ENCODE measurements around the gene USH2A.

The USH2A gene

DNA sequence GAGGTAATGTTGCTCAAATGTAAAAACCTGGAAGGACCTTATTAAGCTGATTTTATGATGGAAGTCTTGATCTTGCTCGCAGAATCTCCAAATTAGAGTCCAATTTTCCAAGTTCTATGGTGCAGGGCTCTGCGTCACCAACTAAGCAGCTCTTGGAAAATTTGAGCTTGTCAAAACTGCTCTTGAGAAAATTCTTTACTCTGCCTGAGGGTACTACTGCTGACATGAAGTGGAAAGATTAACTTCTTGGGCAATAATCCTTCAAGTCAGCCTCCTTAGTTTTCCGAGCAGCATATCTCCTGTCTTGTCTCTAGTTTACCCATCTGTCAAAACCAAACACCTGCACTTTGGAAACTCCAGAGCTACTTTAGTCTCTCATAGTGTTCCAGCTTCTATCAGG, 562.4 kb downstream of the USH2A start:
- DNase-seq (ENCODE audit: low read depth): peak; percentile 4
- no peak overlapping the region for H3K4me3 ChIP-seq (ENCODE audit: low read length)
- TF ChIP-seq CTCF (conservative IDR thresholded peaks at IDR 0.05; ENCODE audit: low read depth, low read length): no peak

DNA sequence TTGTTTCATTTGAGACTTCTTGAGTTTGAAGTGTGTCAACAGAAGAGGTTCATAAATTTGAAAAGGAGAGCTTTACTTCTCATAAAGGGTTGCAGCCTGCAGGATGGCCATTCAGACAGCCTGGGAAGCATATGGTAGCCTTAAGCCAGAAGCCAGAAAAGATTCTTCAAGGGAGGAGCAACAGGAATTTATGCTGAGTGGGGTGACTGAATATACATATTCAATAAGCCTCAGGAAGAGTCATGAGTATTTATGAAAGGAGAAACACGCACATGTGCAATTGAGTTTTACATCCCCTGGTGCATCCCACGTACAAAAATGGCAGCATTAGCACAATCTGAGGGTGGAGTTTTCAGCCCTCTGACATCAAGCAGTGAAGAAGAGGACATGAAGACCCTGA, 565.9 kb downstream of the USH2A start:
- TF ChIP-seq CTCF (conservative IDR thresholded peaks at IDR 0.05; ENCODE audit: low read depth, low read length): no peak
- no peak overlapping the region for H3K4me3 ChIP-seq (ENCODE audit: low read length)

GRCh38 chr1:215845234-215845891, 577.9 kb downstream of the USH2A start:
- no peak overlapping the region for H3K4me3 ChIP-seq (ENCODE audit: low read length)
- no peak for TF ChIP-seq CTCF (conservative IDR thresholded peaks at IDR 0.05; ENCODE audit: low read depth, low read length)
- peak; percentile 78 for DNase-seq (ENCODE audit: low read depth)

More for the DNA sequence above, 565.9 kb downstream of the USH2A start:
- no peak for DNase-seq (ENCODE audit: low read depth)

DNA sequence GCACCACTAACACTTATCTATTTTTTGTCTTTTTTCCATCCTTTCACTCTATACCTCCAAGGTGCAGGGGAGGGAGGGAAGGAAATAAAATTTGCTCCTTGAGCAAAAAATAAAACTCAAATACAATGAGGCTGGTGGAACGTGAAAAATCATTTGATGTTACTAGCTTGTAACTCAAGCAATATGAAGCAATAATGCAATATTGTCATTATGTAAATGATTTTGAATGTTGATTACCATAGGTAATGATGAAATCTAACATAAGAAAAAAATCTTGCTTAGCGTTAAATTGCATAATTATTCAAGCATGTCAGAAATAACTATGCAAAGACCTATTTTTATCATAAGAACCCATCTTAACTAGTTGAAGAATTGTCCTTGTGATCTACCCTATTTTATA, 578.5 kb downstream of the USH2A start:
- H3K4me3 ChIP-seq (ENCODE audit: low read length): no peak overlapping the region
- no peak for DNase-seq (ENCODE audit: low read depth)
- TF ChIP-seq CTCF (conservative IDR thresholded peaks at IDR 0.05; ENCODE audit: low read depth, low read length): no peak

DNA sequence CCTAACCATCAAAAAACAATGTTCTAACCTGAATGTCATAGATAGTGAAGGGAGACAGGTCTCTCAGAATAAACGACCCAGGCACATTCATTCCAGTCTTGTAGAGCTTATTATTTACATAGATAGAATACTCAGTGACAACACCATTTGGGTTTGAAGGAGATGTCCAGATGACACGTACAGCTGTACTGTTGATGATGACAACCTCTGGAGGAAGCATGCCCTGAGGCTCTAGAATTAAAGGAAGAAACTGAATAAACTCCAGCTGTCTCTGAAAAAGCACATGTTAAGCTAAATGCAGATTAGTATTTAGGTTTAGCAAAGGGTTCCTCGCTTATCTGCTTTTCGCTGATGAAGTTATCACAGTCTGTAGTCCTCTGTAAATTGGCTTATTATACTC, 579.0 kb downstream of the USH2A start:
- no peak for TF ChIP-seq CTCF (conservative IDR thresholded peaks at IDR 0.05; ENCODE audit: low read depth, low read length)
- DNase-seq (ENCODE audit: low read depth): no peak
- no peak overlapping the region for H3K4me3 ChIP-seq (ENCODE audit: low read length)

DNA sequence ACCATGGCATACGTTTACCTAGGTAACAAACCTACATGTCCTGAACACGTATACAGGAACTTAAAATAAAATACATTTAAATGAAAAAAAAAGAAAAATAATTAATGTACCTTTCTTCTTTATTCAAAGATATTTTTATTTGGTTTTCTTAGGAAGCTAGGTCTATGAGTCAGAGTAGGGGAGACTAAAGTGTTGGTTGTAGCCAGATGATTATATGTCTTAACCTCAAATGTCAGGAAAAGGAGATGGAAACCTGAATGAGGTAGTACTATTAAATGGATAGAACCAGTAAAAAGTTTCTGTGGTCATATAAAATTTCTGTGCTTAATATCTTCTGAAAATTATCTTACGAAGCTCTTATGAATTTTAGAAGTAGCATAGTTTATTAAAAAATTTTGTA, 580.3 kb downstream of the USH2A start:
- no peak for DNase-seq (ENCODE audit: low read depth)
- no peak for TF ChIP-seq CTCF (conservative IDR thresholded peaks at IDR 0.05; ENCODE audit: low read depth, low read length)
- H3K4me3 ChIP-seq (ENCODE audit: low read length): no peak overlapping the region

DNA sequence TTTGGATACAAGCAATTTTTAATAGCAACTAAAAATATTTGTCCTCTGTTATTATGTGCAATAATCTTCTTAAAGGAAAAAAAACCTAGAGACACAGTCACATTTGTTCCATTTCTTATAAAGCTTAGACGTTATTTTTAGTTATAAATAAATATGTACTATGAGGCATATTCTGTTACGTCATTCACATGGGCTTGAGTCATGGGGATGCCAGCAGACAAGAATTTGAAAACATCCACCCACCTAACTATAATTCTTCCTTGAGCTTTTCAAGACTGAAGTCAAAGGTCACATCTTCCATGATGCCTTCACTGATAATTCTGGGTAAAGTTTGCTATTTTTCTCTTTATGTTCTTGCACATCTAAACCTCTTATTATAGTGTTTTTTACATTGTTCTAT, 587.3 kb downstream of the USH2A start:
- no peak overlapping the region for H3K4me3 ChIP-seq (ENCODE audit: low read length)
- DNase-seq (ENCODE audit: low read depth): peak; percentile 89
- no peak for TF ChIP-seq CTCF (conservative IDR thresholded peaks at IDR 0.05; ENCODE audit: low read depth, low read length)
